HepG2 (cell line): ENCODE results near the gene HOXC9. TPM values are rescaled to one million over a fixed set of nuclear protein-coding genes. Genes with fewer than 3 reads are reported as not detected.

Experiments used
- ATRX ChIP-seq: sonication (generic); formaldehyde crosslinking; IDR thresholded peaks from 2 replicates; pipeline ENCODE4 v1.4.0; 2020; ENCODE audit warnings: missing genetic modification reagents, borderline replicate concordance
- CERS6 ChIP-seq: sonication (generic); formaldehyde crosslinking; IDR thresholded peaks from 2 replicates; pipeline ENCODE4 v1.5.0; 2020; ENCODE audit warnings: missing genetic modification reagents
- DMTF1 ChIP-seq: sonication (generic); formaldehyde crosslinking; IDR thresholded peaks from 2 replicates; pipeline ENCODE4 v1.4.0; 2020; ENCODE audit warnings: mild to moderate bottlenecking, missing genetic modification reagents
- DRAP1 ChIP-seq: IDR thresholded peaks from 2 replicates; pipeline ENCODE4 v1.6.1; 2016; ENCODE audit warnings: missing genetic modification reagents, missing compliant biosample characterization
- EEA1 ChIP-seq: sonication (generic); formaldehyde crosslinking; IDR thresholded peaks from 2 replicates; pipeline ENCODE4 v1.5.1; 2020; ENCODE audit warnings: mild to moderate bottlenecking, missing genetic modification reagents, borderline replicate concordance
- ELF3 ChIP-seq: IDR thresholded peaks from 2 replicates; pipeline ENCODE4 v1.6.1; 2016; ENCODE audit warnings: missing genetic modification reagents, missing compliant biosample characterization
- HIC2 ChIP-seq: sonication (generic); formaldehyde crosslinking; IDR thresholded peaks from 2 replicates; pipeline ENCODE4 v1.9.0; 2022; ENCODE audit warnings: low read depth, missing genetic modification reagents
- HMGXB4 ChIP-seq, 2 experiments: sonication (generic) in 1 of 2; formaldehyde crosslinking in 1 of 2; IDR thresholded peaks; 2 replicates each; pipeline versions ENCODE4 v1.4.0 to v1.6.1; 2018 to 2020; ENCODE audit warnings: missing genetic modification reagents in 2 of 2, borderline replicate concordance in 1 of 2, low read depth in 1 of 2, mild to moderate bottlenecking in 1 of 2, missing biosample characterization in 1 of 2
- JARID2 ChIP-seq: sonication (generic); formaldehyde crosslinking; IDR thresholded peaks from 2 replicates; pipeline ENCODE4 v1.8.1; 2023; ENCODE audit warnings: missing genetic modification reagents, inconsistent platforms; ENCODE audit not compliant: insufficient replicate concordance
- MED8 ChIP-seq: sonication (generic); formaldehyde crosslinking; IDR thresholded peaks from 2 replicates; pipeline ENCODE4 v1.8.1; 2023; ENCODE audit warnings: mild to moderate bottlenecking, missing genetic modification reagents; ENCODE audit not compliant: insufficient replicate concordance
- MIXL1 ChIP-seq: IDR thresholded peaks from 2 replicates; pipeline ENCODE4 v1.6.1; 2016
- NPAS2 ChIP-seq: sonication (generic); formaldehyde crosslinking; IDR thresholded peaks from 2 replicates; pipeline ENCODE4 v1.8.0; 2022; ENCODE audit warnings: mild to moderate bottlenecking, missing genetic modification reagents, borderline replicate concordance
- POLR2AphosphoS2 ChIP-seq: IDR thresholded peaks from 2 replicates; pipeline ENCODE4 v1.6.1; 2011; ENCODE audit warnings: low read depth, low read length, improper control_type of control experiment
- RFXAP ChIP-seq: sonication (generic); formaldehyde crosslinking; IDR thresholded peaks from 2 replicates; pipeline ENCODE4 v1.4.0; 2020; ENCODE audit warnings: missing genetic modification reagents, borderline replicate concordance
- SALL1 ChIP-seq: sonication (generic); formaldehyde crosslinking; IDR thresholded peaks from 2 replicates; pipeline ENCODE4 v1.8.0; 2022; ENCODE audit warnings: mild to moderate bottlenecking, missing genetic modification reagents
- SOX5 ChIP-seq: IDR thresholded peaks from 2 replicates; pipeline ENCODE4 v1.6.1; 2016; ENCODE audit warnings: borderline replicate concordance
- TFAP4 ChIP-seq: sonication (generic); IDR thresholded peaks from 2 replicates; pipeline ENCODE4 v1.6.1; 2016; ENCODE audit warnings: low read depth, borderline replicate concordance
- ZNF296 ChIP-seq: sonication (generic); formaldehyde crosslinking; conservative IDR thresholded peaks from 2 replicates; pipeline ENCODE4 v1.5.0; 2020; ENCODE audit warnings: mild to moderate bottlenecking, missing genetic modification reagents
- ZNF3 ChIP-seq: IDR thresholded peaks from 2 replicates; pipeline ENCODE4 v1.7.0; 2017; ENCODE audit warnings: inconsistent platforms
- ZNF496 ChIP-seq: sonication (generic); formaldehyde crosslinking; IDR thresholded peaks from 2 replicates; pipeline ENCODE4 v1.8.1; 2023; ENCODE audit warnings: mild to moderate bottlenecking, moderate library complexity, missing genetic modification reagents; ENCODE audit not compliant: insufficient replicate concordance
- ZNF878 ChIP-seq: sonication (generic); formaldehyde crosslinking; IDR thresholded peaks from 2 replicates; pipeline ENCODE4 v1.8.1; 2023; ENCODE audit warnings: mild to moderate bottlenecking, missing genetic modification reagents, moderate library complexity
- polyA plus RNA-seq, 8 experiments: library from polyadenylated mRNA; depleted of rRNA in 3 of 8; stranded (reverse) in 7 of 8; unstranded in 1 of 8; fragments of >200 nt; fragmentation: Illumina TruSeq in 4 of 8; extraction: Trizol in 4 of 8; gene quantifications; 2 replicates each; pipeline versions ENCODE4 v1.2.1 to v1.2.3, GENCODE V29; 2011 to 2016; ENCODE audit warnings: low read depth in 4 of 8, missing spikeins in 1 of 8, mixed read lengths in 1 of 8; ENCODE audit not compliant: insufficient read depth in 1 of 8
- total RNA-seq, 5 experiments: library from RNA; depleted of rRNA; stranded (reverse); fragments of >200 nt; fragmentation: Illumina TruSeq; extraction: Trizol; gene quantifications; 2 replicates each; pipeline ENCODE4 v1.2.3, GENCODE V29; 2016; ENCODE audit warnings: low read depth in 1 of 5

Gene HOXC9
- total and polyA plus RNA-seq, 2 of the 13 experiments (the other 11 are each of a cell fraction or from before 2014, with no cell fraction given): 0.11 to 1.1 TPM

GRCh38 chr12:54005853-54006558 lies 6.0 kb downstream of the HOXC9 start (continued):
- TF ChIP-seq HIC2 (no peak), JARID2 (no peak), DMTF1 (CRISPR knock-in tag) (no peak), ZNF3 (CRISPR knock-in tag) (no peak), TFAP4 (no peak), ELF3 (CRISPR knock-in tag) (peak; percentile 27; the same call in 1 of the 2 replicates), CERS6 (CRISPR knock-in tag) (no peak), MED8 (CRISPR knock-in tag) (no peak), SOX5 (CRISPR knock-in tag) (no peak), ZNF496 (CRISPR knock-in tag) (no peak), SALL1 (CRISPR knock-in tag) (peak; percentile 25; the same call in 1 of the 2 replicates), DRAP1 (no peak), RFXAP (CRISPR knock-in tag) (no peak), ZNF878 (CRISPR knock-in tag) (no peak), ZNF296 (CRISPR knock-in tag) (no peak), HMGXB4 (CRISPR knock-in tag; IDR thresholded peaks at IDR 0.05; ENCODE audit: borderline replicate concordance in 1 of 2, low read depth in 1 of 2) (peak in 1 of 2 experiments; percentile 47; a peak in 1 of 4 replicates), EEA1 (CRISPR knock-in tag) (no peak), POLR2AphosphoS2 (no peak), ATRX (CRISPR knock-in tag) (no peak), NPAS2 (no peak), MIXL1 (no peak)
